ENCODE results near the gene PNMT. TPM values are rescaled to one million over a fixed set of nuclear protein-coding genes. Genes with fewer than 3 reads are reported as not detected.

PNMT gene
- total and polyA plus RNA-seq, 2 of the 4 experiments (the other 2 are of a cell fraction): not detected

GRCh38 chr17:39647256-39647655 lies 21.0 kb upstream of the PNMT start:
- Histone ChIP-seq H3K27me3 (ENCODE audit: control insufficient read depth, insufficient read depth, low read length) (no peaks in the 10 kb centered on the region), H2BK5ac (ENCODE audit: low read depth, low read length, poor library complexity, severe bottlenecking) (no peak overlapping the region), H4K91ac (ENCODE audit: insufficient read depth, low read depth, low read length) (no peak overlapping the region), H3K18ac (ENCODE audit: low read depth, low read length) (no peak overlapping the region), H2AK5ac (ENCODE audit: low read depth, low read length) (no peak overlapping the region), H4K5ac (ENCODE audit: low read depth, low read length) (no peak overlapping the region), H3K9me1 (ENCODE audit: insufficient read depth, low read length) (peaks cover 25% of the 10 kb centered on the region), H2AK9ac (replicated peaks; ENCODE audit: low read depth, low read length, poor library complexity) (no peak overlapping the region), H2BK15ac (ENCODE audit: low read depth, low read length) (no peak overlapping the region), H3K9ac (ENCODE audit: low read depth, low read length) (no peak overlapping the region), H3K36me3 (ENCODE audit: control insufficient read depth, insufficient read depth, low read length) (0 out of 2 replicates have a peak, but pooled peaks cover 1% of the 10 kb centered on the region), H2BK120ac (ENCODE audit: low read depth, low read length) (no peak overlapping the region), H2AFZ (replicated peaks; ENCODE audit: low read length, poor library complexity) (no peak overlapping the region), H3K9me3 (ENCODE audit: control insufficient read depth, insufficient read depth, low read length) (no peaks in the 10 kb centered on the region), H3K4me1 (ENCODE audit: control insufficient read depth, insufficient read depth, low read length) (peaks cover 6% of the 10 kb centered on the region; the same call in 1 of the 2 replicates), H3K27ac (ENCODE audit: insufficient read depth, low read length) (no peak overlapping the region), H3K56ac (ENCODE audit: extremely low read depth, insufficient read depth, low read length) (no peak overlapping the region), H3K4me2 (ENCODE audit: low read depth, low read length) (no peak overlapping the region), H3K23ac (ENCODE audit: low read depth, low read length) (no peak overlapping the region), H3K4ac (ENCODE audit: low read depth, low read length) (no peak overlapping the region), H3K14ac (replicated peaks; ENCODE audit: low read depth, low read length) (no peak overlapping the region), H4K20me1 (ENCODE audit: insufficient read depth, low read length) (peaks cover 56% of the 10 kb centered on the region), H3K79me1 (ENCODE audit: low read depth in 1 of 2, low read length in 2 of 2) (peaks cover 36 to 71% of the 10 kb centered on the region in 2 experiments), H3K4me3 (ENCODE audit: insufficient read depth, low read depth, low read length) (no peak overlapping the region), H2BK20ac (ENCODE audit: low read depth, low read length) (no peak overlapping the region), H4K8ac (ENCODE audit: low read depth in 2 of 2, low read length in 2 of 2) (no peak overlapping the region)
- dilution Hi-C loops (cut with HindIII; ENCODE audit: low sequenced_read_pairs, unreplicated experiment): no loop called here
- no TSS peak for BruUV-seq (replicated peaks)
- in situ Hi-C loops (cut with MboI; ENCODE audit: low sequenced_read_pairs): no loop called here
- ChIA-PET CTCF (interaction anchor here (1.0 kb wide), 1 partner anchor 26 kb away, joined by 3 read pairs; no protein-coding TSS in a partner anchor), POLR2A (ENCODE audit: unreplicated experiment) (no interaction called here)
- intact Hi-C loops (cut with micrococcal nuclease): no loop called here
- no peak for ATAC-seq (ENCODE audit: low read depth)
- no peak for TF ChIP-seq RAD21 (IDR thresholded peaks at IDR 0.05; ENCODE audit: low read length)
- no CpG with 5 or more reads among the region's 5 CpGs for WGBS, 2 experiments (ENCODE audit: extremely low coverage in 2 of 2, insufficient read length in 1 of 2)
- no peak for DNase-seq

All from IMR-90 (cell line).